HepG2 (cell line): ENCODE results near the gene EIF3M. TPM values are rescaled to one million over a fixed set of nuclear protein-coding genes. Genes with fewer than 3 reads are reported as not detected.
A peak's percentile ranks its signal among the peaks of the same experiment; 100 is the strongest.

ENCODE experiments used
- CBX1 ChIP-seq: IDR thresholded peaks from one replicate; pipeline ENCODE4 v1.6.1; 2016; ENCODE audit warnings: antibody characterized with exemption, low read depth
- FOXA3 ChIP-seq: IDR thresholded peaks from 2 replicates; pipeline ENCODE4 v1.6.1; 2016; ENCODE audit warnings: missing genetic modification reagents, missing compliant biosample characterization
- FOXO4 ChIP-seq: sonication (generic); formaldehyde crosslinking; conservative IDR thresholded peaks from 2 replicates; pipeline ENCODE4 v1.8.1; 2023; ENCODE audit warnings: missing genetic modification reagents
- HNRNPUL1 ChIP-seq: fragments of 200-400 bp; formaldehyde crosslinking; IDR thresholded peaks from 2 replicates; pipeline ENCODE4 v1.6.1; 2017; ENCODE audit warnings: low read depth, mild to moderate bottlenecking, low read length, moderate library complexity
- LBX2 ChIP-seq: sonication (generic); formaldehyde crosslinking; IDR thresholded peaks from 2 replicates; pipeline ENCODE4 v1.5.0; 2020; ENCODE audit warnings: missing genetic modification reagents, mild to moderate bottlenecking, borderline replicate concordance
- MBD4 ChIP-seq: IDR thresholded peaks from 2 replicates; pipeline ENCODE4 v1.6.1; 2012; ENCODE audit warnings: low read length, inconsistent platforms, borderline replicate concordance
- MED13 ChIP-seq: sonication (generic); formaldehyde crosslinking; IDR thresholded peaks from 2 replicates; pipeline ENCODE4 v1.5.0; 2020; ENCODE audit warnings: missing genetic modification reagents
- MED8 ChIP-seq: sonication (generic); formaldehyde crosslinking; IDR thresholded peaks from 2 replicates; pipeline ENCODE4 v1.8.1; 2023; ENCODE audit warnings: mild to moderate bottlenecking, missing genetic modification reagents; ENCODE audit not compliant: insufficient replicate concordance
- MXD3 ChIP-seq: IDR thresholded peaks from 2 replicates; pipeline ENCODE4 v1.6.1; 2016; ENCODE audit warnings: mild to moderate bottlenecking, missing biosample characterization, missing genetic modification reagents
- REL ChIP-seq: sonication (generic); formaldehyde crosslinking; conservative IDR thresholded peaks from 2 replicates; pipeline ENCODE4 v1.8.0; 2022; ENCODE audit warnings: mild to moderate bottlenecking, missing genetic modification reagents, moderate library complexity
- SAP130 ChIP-seq: IDR thresholded peaks from 2 replicates; pipeline ENCODE4 v1.6.1; 2016; ENCODE audit warnings: low read depth
- SP4 ChIP-seq: sonication (generic); formaldehyde crosslinking; IDR thresholded peaks from 2 replicates; pipeline ENCODE4 v1.8.1; 2023; ENCODE audit warnings: mild to moderate bottlenecking, missing genetic modification reagents
- SUZ12 ChIP-seq: fragments of 150-350 bp; IDR thresholded peaks from 2 replicates; pipeline ENCODE4 v1.6.1; 2014; ENCODE audit warnings: low read depth, low read length
- THAP7 ChIP-seq: sonication (generic); formaldehyde crosslinking; IDR thresholded peaks from 2 replicates; pipeline ENCODE4 v1.8.1; 2023; ENCODE audit warnings: mild to moderate bottlenecking, missing genetic modification reagents
- ZBTB10 ChIP-seq: sonication (generic); formaldehyde crosslinking; IDR thresholded peaks from 2 replicates; pipeline ENCODE4 v1.4.0; 2020; ENCODE audit warnings: missing genetic modification reagents, borderline replicate concordance
- ZNF451 ChIP-seq: sonication (generic); formaldehyde crosslinking; IDR thresholded peaks from 2 replicates; pipeline ENCODE4 v1.5.0; 2020; ENCODE audit warnings: mild to moderate bottlenecking, missing genetic modification reagents
- ZNF484 ChIP-seq: sonication (generic); formaldehyde crosslinking; IDR thresholded peaks from 2 replicates; pipeline ENCODE4 v1.5.1; 2020; ENCODE audit warnings: mild to moderate bottlenecking, low read depth, missing genetic modification reagents, borderline replicate concordance
- ZNF550 ChIP-seq: sonication (generic); formaldehyde crosslinking; IDR thresholded peaks from 2 replicates; pipeline ENCODE4 v1.4.0; 2020; ENCODE audit warnings: mild to moderate bottlenecking, missing genetic modification reagents, borderline replicate concordance
- ZNF607 ChIP-seq: sonication (generic); formaldehyde crosslinking; IDR thresholded peaks from 2 replicates; pipeline ENCODE4 v1.5.1; 2020; ENCODE audit warnings: missing genetic modification reagents, mild to moderate bottlenecking, borderline replicate concordance
- ZNF770 ChIP-seq: sonication (generic); formaldehyde crosslinking; IDR thresholded peaks from 2 replicates; pipeline ENCODE4 v1.5.0; 2020; ENCODE audit warnings: mild to moderate bottlenecking, missing genetic modification reagents
- ZNF780A ChIP-seq: sonication (generic); formaldehyde crosslinking; IDR thresholded peaks from 2 replicates; pipeline ENCODE4 v1.8.0; 2022; ENCODE audit warnings: mild to moderate bottlenecking, missing genetic modification reagents, moderate library complexity
- polyA plus RNA-seq, 8 experiments: library from polyadenylated mRNA; depleted of rRNA in 3 of 8; stranded (reverse) in 7 of 8; unstranded in 1 of 8; fragments of >200 nt; fragmentation: Illumina TruSeq in 4 of 8; extraction: Trizol in 4 of 8; gene quantifications; 2 replicates each; pipeline versions ENCODE4 v1.2.1 to v1.2.3, GENCODE V29; 2011 to 2016; ENCODE audit warnings: low read depth in 4 of 8, missing spikeins in 1 of 8, mixed read lengths in 1 of 8; ENCODE audit not compliant: insufficient read depth in 1 of 8
- total RNA-seq, 5 experiments: library from RNA; depleted of rRNA; stranded (reverse); fragments of >200 nt; fragmentation: Illumina TruSeq; extraction: Trizol; gene quantifications; 2 replicates each; pipeline ENCODE4 v1.2.3, GENCODE V29; 2016; ENCODE audit warnings: low read depth in 1 of 5

Gene EIF3M
- total and polyA plus RNA-seq, 2 of the 13 experiments (the other 11 are each of a cell fraction or from before 2014, with no cell fraction given): 279 to 389 TPM

- peak; percentile 96 for TF ChIP-seq SP4 (CRISPR knock-in tag)
- peak; percentile 96 for TF ChIP-seq THAP7
- no peak for TF ChIP-seq ZNF780A (CRISPR knock-in tag)
- TF ChIP-seq LBX2 (CRISPR knock-in tag): peak; percentile 81; the same call in 1 of the 2 replicates
- 0 out of 2 replicates have a peak, but pooled peaks have one; percentile 64 for TF ChIP-seq HNRNPUL1
- 0 out of 2 replicates have a peak, but pooled peaks have one; percentile 58 for TF ChIP-seq FOXO4
- peak; percentile 53; the same call in 1 of the 2 replicates for TF ChIP-seq ZBTB10 (CRISPR knock-in tag)
- no peak for TF ChIP-seq MED8 (CRISPR knock-in tag)
- 0 out of 2 replicates have a peak, but pooled peaks have one; percentile 55 for TF ChIP-seq ZNF451 (CRISPR knock-in tag)
- TF ChIP-seq SUZ12: 0 out of 2 replicates have a peak, but pooled peaks have one; percentile 12
- peak; percentile 92 for TF ChIP-seq MXD3 (CRISPR knock-in tag)
- TF ChIP-seq ZNF607 (CRISPR knock-in tag): peak; percentile 87; the same call in 1 of the 2 replicates
- no peak for TF ChIP-seq ZNF484 (CRISPR knock-in tag)
- TF ChIP-seq FOXA3: 0 out of 2 replicates have a peak, but pooled peaks have one; percentile 5
- TF ChIP-seq ZNF770 (CRISPR knock-in tag): peak; percentile 100
- TF ChIP-seq MED13 (CRISPR knock-in tag): 0 out of 2 replicates have a peak, but pooled peaks have one; percentile 67
- no peak for TF ChIP-seq REL (CRISPR knock-in tag)
- no peak for TF ChIP-seq MBD4
- peak; percentile 92 for TF ChIP-seq CBX1
- TF ChIP-seq ZNF550 (CRISPR knock-in tag): 0 out of 2 replicates have a peak, but pooled peaks have one; percentile 24
- peak; percentile 99 for TF ChIP-seq SAP130 (CRISPR knock-in tag)
These were observed at the start of gene EIF3M (continued) for GRCh38 chr11:32583459-32584271.
